ENCODE data around the gene ALDH3B2. TPM values are rescaled to one million over a fixed set of nuclear protein-coding genes. Genes with fewer than 3 reads are reported as not detected.
"Not testable (repeated sequence)": the region's sequence is repeated elsewhere in the genome, so short reads cannot be mapped to it uniquely, and the experiment has no call there.

Gene ALDH3B2
- total RNA-seq = not detected

- TF ChIP-seq CTCF (IDR thresholded peaks at IDR 0.05) = no peak
- TF ChIP-seq POLR2A (IDR thresholded peaks at IDR 0.05) = no peak
- no peaks in the 10 kb centered on the region for H3K9me3 ChIP-seq
- DNase-seq = no peak
- no peak within 1 kb of the TSS for H3K4me3 ChIP-seq
- H3K27me3 ChIP-seq = no peaks in the 10 kb centered on the region
- no peak within 1 kb of the TSS for H3K27ac ChIP-seq
- H3K36me3 ChIP-seq = no peaks in the 10 kb centered on the region
- H3K4me1 ChIP-seq = no peaks in the 10 kb centered on the region
These were observed at the start of gene ALDH3B2 for GRCh38 chr11:67674442-67674871. Gene ALDH3B2, minus strand, starts transcription at chr11:67674623. Its CDS starts 7,688 bp downstream, at chr11:67666935.

GRCh38 chr11:67723036-67723435 is 48.6 kb upstream of the ALDH3B2 start:
- not testable (repeated sequence) for H3K27ac ChIP-seq, H3K36me3 ChIP-seq, H3K4me3 ChIP-seq, DNase-seq, H3K9me3 ChIP-seq, H3K27me3 ChIP-seq, H3K4me1 ChIP-seq

- not testable (repeated sequence) for H3K4me1 ChIP-seq, H3K9me3 ChIP-seq, H3K4me3 ChIP-seq, H3K27ac ChIP-seq, H3K36me3 ChIP-seq, H3K27me3 ChIP-seq
- DNase-seq = peak in 1 of 3 donors; percentile 61
These were observed 41.8 kb upstream of the ALDH3B2 start for GRCh38 chr11:67716226-67716625.

- not testable (repeated sequence) for DNase-seq, H3K36me3 ChIP-seq, H3K4me3 ChIP-seq, H3K4me1 ChIP-seq, H3K27me3 ChIP-seq, H3K27ac ChIP-seq, H3K9me3 ChIP-seq
These were observed 41.4 kb upstream of the ALDH3B2 start for GRCh38 chr11:67715801-67716200.

GRCh38 chr11:67713892-67714509 is 39.6 kb upstream of the ALDH3B2 start:
- DNase-seq = peak in 2 of 3 donors; percentile 49 to 77
- H3K4me1 ChIP-seq, H3K27ac ChIP-seq, H3K9me3 ChIP-seq, H3K27me3 ChIP-seq, H3K4me3 ChIP-seq, H3K36me3 ChIP-seq: not testable (repeated sequence)
- peak in 4 of 6 experiments; percentile 39 to 57 (median 51) for TF ChIP-seq CTCF (IDR thresholded peaks at IDR 0.05)

GRCh38 chr11:67711676-67712075 is 37.3 kb upstream of the ALDH3B2 start:
- DNase-seq, H3K4me1 ChIP-seq: not testable (repeated sequence)
- H3K4me3 ChIP-seq = peak overlapping the region in 1 of 4 donors; percentile 17

GRCh38 chr11:67711212-67711611 is 36.8 kb upstream of the ALDH3B2 start:
- H3K4me1 ChIP-seq, H3K27me3 ChIP-seq, DNase-seq, H3K36me3 ChIP-seq, H3K27ac ChIP-seq, H3K9me3 ChIP-seq: not testable (repeated sequence)
- H3K4me3 ChIP-seq = peak overlapping the region in 1 of 4 donors; percentile 17

More at GRCh38 chr11:67711676-67712075, 37.3 kb upstream of the ALDH3B2 start:
- H3K27me3 ChIP-seq, H3K27ac ChIP-seq, H3K9me3 ChIP-seq, H3K36me3 ChIP-seq: not testable (repeated sequence)

GRCh38 chr11:67709806-67710205 is 35.4 kb upstream of the ALDH3B2 start:
- H3K4me3 ChIP-seq, H3K9me3 ChIP-seq, H3K36me3 ChIP-seq, H3K27ac ChIP-seq, H3K4me1 ChIP-seq, H3K27me3 ChIP-seq, DNase-seq: not testable (repeated sequence)

GRCh38 chr11:67705264-67705663 is 30.8 kb upstream of the ALDH3B2 start:
- Histone ChIP-seq H3K27me3 (no peaks in the 10 kb centered on the region), H3K9me3 (no peaks in the 10 kb centered on the region), H3K4me1 (no peaks in the 10 kb centered on the region), H3K4me3 (no peak overlapping the region), H3K36me3 (no peaks in the 10 kb centered on the region), H3K27ac (no peak overlapping the region)
- no peak for DNase-seq
- no peak for TF ChIP-seq POLR2A (IDR thresholded peaks at IDR 0.05)
- TF ChIP-seq CTCF (IDR thresholded peaks at IDR 0.05) = no peak

Data from Peyer's patch (tissue), 4 donors.